ENCODE measurements around the gene SSX2IP.

Gene SSX2IP

DNA sequence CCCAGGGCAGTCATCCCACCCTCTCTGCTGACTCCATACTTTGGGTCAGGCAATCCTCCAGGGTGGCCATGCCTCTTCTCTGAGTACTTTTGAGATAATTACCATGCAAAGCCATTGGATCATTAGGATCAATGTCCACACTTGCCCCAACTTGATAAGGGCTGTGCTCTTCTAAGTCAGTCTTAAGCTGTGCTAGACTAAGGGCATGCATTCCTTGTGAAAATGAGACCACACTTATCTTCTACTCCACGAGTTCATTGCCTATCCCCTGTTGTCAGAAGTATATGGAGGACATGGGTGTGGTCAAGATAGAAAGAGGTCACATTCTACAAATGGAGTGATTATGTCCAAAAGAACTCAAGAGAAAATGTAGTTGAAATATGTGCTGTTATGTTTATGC is 18.9 kb upstream of the SSX2IP start:
- DNase-seq (ENCODE audit: low read depth in 2 of 2), result no peak

GRCh38 chr1:84708031-84708430 is 17.8 kb upstream of the SSX2IP start:
- DNase-seq (ENCODE audit: low read depth in 2 of 2), result no peak

DNA sequence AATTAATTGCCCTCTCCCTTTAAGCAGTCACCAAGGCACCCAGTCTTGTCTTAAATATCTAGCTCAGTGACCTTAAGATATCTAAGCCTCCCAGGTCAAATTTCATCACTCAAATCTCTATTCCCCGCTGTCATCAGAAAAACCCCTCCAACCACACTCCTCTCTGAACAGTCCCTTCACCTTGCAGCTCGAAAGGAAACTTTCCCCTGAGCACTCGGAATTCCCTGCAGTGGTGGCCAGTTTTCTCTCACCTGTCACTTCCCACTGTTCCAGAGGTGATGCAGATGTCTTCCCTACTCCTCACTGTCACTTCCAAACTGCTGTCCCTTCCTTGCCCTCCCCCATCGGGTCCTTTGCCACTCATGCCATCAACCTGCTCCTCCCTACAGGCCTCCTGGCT is 15.3 kb upstream of the SSX2IP start:
- no peak for DNase-seq (ENCODE audit: low read depth in 2 of 2)

DNA sequence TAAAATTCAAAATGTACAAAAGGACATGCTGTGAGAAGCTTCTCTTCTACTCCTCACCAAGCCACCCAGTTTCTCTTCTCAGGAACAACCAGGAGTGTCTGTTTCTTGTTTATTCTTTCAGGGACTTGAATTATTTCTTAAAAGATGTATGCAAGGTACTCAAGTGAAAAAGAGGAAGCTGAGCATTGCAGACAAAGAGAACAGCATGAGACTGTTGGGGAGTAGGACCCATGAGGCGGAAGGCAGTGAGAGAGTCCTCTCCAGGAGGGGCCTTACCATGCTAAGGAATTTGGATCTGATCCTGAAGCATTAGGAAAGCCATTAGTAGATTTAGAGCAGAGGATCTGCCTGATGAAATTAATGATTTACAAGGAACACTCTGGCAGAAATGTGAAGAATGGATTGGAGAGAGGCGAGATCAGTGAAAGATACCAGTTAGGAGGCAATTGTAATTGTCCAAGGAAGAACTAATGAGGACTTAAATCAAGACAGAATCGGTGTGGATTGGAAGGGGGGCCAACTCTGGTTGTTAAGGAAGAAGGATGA is 14.7 kb upstream of the SSX2IP start:
- no peak for DNase-seq (ENCODE audit: low read depth in 2 of 2)

- no peak for DNase-seq (ENCODE audit: low read depth in 2 of 2)
Measured at GRCh38 chr1:84703431-84703830, 13.2 kb upstream of the SSX2IP start.

GRCh38 chr1:84702143-84702542 is 11.9 kb upstream of the SSX2IP start:
- no peak for DNase-seq (ENCODE audit: low read depth in 2 of 2)

DNA sequence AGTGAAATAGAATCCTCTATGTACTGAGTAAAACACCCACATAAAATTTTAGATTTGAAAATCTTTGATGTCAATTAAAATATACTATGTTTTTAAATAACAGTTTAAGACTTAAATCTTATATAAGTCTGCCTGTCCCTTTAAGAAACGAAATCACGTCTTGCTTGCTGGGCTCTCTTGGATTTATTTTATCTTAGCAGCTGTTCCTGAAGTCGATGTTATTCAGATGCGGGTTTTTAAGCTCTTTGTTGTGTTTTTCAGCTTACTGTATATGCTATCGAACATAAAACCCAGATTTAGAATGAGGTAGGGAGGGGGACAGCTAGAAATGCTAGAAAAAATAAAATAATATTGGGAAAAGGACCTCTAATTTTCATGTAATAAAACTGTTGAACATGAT is 11.1 kb upstream of the SSX2IP start:
- DNase-seq (ENCODE audit: low read depth in 2 of 2), result no peak

DNA sequence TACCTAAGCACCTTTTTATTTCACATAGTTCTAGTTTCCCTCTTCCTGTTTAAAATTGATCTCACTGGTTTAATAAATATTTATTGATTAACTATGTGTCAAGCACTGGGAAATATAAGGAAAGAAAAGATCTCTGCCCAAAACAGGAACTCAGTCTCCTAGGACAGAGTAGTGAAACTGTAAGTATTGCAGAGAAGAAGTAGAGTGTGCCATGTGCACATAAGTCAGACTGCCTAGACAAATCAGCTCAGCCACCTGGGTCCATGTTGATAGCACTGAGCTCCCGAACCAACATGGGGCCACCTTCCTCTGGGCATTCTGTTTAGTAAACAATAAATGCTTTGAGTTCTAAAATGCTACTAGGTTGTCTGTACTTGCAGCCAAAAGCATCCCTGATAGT is 9.8 kb upstream of the SSX2IP start:
- no peak for DNase-seq (ENCODE audit: low read depth in 2 of 2)

GRCh38 chr1:84698151-84699110 is 8.2 kb upstream of the SSX2IP start:
- no peak for DNase-seq (ENCODE audit: low read depth in 2 of 2)

DNA sequence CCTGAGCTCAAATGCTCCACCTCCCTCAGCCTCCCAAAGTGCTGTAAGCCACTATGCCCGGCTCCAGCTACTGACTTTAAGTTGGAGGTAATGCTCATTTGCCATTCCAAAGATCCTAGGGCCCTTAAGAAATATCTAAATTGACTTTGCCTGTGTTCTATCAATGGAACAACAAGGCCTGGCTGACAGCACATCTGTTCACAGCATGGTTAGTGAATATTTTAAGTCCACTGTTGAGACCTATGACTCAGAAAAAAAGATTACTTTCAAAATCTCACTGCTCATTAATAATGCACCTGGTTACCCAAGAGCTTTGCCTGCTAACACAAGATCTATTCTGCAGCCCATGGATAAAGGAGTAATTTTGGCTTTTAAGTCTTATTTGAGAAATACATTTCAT is 3.5 kb upstream of the SSX2IP start:
- no peak for DNase-seq (ENCODE audit: low read depth in 2 of 2)

DNA sequence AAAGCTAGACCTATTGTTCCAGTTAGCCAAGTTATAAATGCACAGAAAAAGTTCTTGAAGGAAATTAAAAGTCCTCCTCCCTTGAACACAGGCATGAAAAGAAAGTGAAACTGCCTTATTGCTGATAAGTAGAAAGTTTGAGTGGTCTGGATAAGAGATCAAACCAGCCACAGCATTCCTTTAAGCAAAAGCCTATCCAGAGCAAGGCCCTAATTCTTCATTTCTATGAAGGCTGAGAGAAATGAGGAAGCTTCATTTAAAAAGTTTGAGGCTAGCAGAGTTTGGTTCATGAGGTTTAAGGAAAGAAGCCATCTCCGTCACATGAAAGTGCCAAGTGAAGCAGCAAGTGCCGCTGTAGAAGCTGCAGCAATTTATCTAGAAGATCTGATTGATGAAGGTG is 2.7 kb upstream of the SSX2IP start:
- DNase-seq (ENCODE audit: low read depth in 2 of 2), result no peak

DNA sequence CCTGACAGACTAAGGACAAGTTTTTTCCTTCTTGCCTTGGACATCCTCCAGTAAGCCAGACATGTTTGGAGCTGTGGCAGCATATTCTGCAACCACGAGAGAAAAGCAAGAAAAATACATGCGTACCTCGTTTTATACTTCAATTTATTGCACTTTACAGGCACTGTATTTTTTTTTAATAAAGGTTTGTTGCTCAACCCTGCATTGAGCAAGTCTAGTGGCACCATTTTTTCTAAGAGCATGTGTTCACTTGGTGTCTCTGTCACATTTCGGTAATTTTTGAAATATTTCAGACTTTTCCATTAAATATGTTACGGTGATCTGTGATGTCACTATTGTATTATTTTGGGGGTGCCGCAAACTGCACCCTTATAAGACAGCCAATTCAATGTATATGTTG is 2.1 kb upstream of the SSX2IP start:
- no peak for DNase-seq (ENCODE audit: low read depth in 2 of 2)

GRCh38 chr1:84691122-84691783 is 992 bp upstream of the SSX2IP start:
- no peak for DNase-seq (ENCODE audit: low read depth in 2 of 2)

DNA sequence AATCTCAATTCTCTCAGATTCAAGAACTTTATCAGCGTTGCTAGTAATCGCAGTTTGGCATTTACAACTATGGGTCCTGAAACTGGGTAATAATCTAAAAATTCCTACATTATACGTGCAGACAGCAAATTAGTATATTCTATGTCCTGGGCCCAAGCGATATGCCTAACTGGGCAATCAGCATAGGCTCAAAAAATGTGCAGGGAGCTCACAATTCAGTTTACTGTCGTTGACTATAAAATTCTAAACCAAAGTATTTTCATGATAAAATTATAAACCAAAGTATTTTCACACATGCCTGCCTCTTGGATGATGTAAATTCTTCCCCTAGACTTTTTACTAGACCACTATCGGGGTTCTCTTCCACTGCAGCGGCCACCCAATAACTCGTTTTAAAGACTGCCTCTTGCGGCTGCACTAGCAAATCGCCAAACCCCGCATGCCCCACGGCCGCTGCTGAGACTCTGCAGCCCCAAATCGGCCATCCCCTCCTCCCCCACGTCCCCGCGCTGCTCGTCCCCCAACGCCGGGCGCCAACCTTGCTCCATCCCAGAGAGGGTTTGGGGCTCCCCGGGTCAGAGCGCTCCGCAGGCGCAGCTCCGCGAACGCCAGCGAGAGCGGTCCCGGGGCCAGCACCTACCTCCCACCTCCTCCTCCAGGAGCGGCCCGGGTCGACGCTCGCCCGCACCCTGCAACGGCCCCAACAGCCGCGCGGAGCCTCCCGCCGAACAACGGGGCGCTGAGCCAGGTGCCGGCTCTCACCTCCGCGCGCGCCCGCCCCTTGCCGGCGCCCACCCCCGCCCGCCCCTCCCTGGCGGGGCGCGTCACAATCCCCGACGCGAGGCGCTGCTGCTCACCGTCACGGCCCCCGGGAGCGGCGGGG is 506 bp downstream of the SSX2IP start:
- peak in 1 of 2 donors; percentile 3 for DNase-seq (ENCODE audit: low read depth in 2 of 2)

DNA sequence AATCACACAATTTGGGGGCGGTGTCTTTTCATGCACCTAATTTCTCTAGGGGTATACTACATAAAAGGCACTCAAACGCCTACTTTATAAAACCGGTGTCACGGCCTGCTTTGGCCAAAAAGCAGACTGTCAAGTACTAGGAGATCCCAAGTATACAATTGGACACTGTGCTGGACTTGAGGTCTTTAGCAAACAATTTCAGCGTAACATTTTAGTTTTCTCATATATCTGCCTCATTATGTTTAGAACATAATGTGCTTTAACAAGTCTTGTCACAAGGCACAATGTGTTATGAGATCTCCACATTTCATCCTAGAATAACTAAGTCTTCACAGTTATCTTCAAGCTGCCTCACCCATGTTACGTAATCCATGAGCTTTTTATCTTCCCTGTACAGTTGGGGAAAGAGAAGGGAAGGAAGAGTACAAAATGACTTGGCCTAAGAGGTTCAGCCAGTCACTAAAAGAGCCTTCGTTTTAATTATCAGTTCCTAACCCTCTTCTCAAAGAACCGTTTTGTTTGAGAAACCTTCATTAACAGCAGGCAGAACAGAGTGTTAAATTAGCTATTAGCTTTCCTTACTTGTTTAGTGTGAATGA is 1.7 kb downstream of the SSX2IP start:
- DNase-seq (ENCODE audit: low read depth in 2 of 2), result no peak

- no peak for DNase-seq (ENCODE audit: low read depth in 2 of 2)
Measured at GRCh38 chr1:84687714-84688462, 2.4 kb downstream of the SSX2IP start.

DNA sequence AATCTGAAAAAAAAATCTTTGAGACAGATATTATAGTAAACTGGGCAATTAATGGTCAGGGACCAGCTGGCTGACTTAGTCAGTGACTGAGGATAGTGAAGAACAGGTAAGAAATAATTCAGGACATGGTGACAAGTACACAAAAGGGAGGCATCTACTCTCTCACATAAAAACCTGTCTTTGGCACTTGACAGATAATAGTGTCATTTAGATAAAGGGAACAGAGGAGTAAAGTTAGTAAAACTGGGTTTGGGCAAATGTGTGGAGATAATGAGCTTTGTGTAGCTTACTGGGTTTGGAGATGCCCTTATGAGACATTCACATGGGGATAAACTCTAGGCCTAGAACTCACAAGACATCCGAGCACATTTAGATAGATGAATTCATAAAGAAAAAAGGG is 4.0 kb downstream of the SSX2IP start:
- no peak for DNase-seq (ENCODE audit: low read depth in 2 of 2)

DNA sequence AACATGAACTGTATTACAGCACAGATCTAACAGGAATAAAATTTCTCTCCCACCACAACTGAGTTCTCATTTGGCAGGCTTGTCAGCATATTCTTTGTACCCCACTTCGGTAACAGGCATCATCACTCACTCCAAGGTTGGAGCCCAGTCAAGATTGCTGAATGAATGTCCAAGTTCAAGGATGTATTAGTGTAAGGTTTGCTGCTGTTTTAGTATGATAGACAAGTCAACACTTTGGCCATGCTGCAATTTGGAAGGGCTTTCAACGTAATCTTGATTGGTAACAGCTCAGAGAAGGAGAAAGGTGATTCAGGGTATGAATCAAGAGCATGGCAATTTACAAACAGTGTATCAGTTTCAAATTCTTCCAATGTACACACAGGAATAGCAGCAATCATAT is 6.8 kb downstream of the SSX2IP start:
- DNase-seq (ENCODE audit: low read depth in 2 of 2), result no peak

- DNase-seq (ENCODE audit: low read depth in 2 of 2), result no peak
Measured at GRCh38 chr1:84682047-84682446, 8.2 kb downstream of the SSX2IP start.

DNA sequence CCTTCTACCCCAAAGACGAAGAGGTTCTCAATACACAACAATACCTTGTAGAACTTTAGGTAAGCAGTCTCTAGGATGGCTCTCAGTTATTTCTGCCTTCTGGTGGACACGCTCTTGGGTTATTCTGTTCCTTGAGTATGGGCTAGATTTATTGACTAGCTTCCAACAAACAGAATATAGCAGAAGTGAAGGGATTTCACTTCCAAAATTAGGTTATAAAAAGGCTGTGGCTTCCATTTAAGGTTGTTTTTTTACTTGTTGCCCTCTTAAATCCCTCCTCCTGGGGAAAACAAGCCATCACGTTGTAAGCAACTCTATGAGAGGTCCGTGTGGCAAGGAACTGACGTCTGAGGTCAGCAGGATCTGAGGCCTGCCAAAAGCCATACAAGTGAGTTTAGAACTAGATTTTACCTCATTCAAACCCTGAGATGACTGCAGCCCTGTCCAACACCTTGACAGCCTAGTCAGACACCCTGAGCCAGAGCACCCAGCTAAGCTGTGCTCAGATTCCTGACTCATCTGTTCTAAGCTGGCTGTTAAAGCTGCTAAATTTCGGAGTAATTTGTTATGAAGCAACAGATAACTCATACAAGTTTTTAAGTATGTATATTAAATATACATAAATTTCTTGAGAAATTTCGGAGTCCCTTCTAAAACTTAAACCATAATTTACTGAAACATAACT is 12.7 kb downstream of the SSX2IP start:
- DNase-seq (ENCODE audit: low read depth in 2 of 2), result no peak

Measured in stimulated activated CD8-positive, alpha-beta memory T cell treated with anti-CD3 and anti-CD28 coated beads, Interleukin-7, amount 100 ng/mL, for 1 hour (primary cell).